GM23338 (cell line): Measurements from ENCODE around the gene BRI3. TPM values are rescaled to one million over a fixed set of nuclear protein-coding genes. Genes with fewer than 3 reads are reported as not detected.

ENCODE experiments used
- ATAC-seq: fragments of 200-7000 bp; cut with Tn5 transposase; 3 replicates; pipeline ENCODE4 v1.9.1; 2020
- DNase-seq: peaks from one replicate; pipeline ENCODE4 v3.0.0-alpha.2; 2015; ENCODE audit warnings: low spot score
- H2AFZ ChIP-seq: fragments of 200-600 bp; sonication (generic); 2 replicates; pipeline ENCODE4 v1.8.0; 2016; ENCODE audit warnings: antibody characterized with exemption, mild to moderate bottlenecking, moderate library complexity
- H3F3A ChIP-seq: fragments of 200-600 bp; sonication (generic); replicated peaks from 2 replicates; pipeline ENCODE4 v1.8.0; 2017; ENCODE audit warnings: antibody characterized with exemption, mixed run types, low read depth
- H3K27ac ChIP-seq: fragments of 200-600 bp; sonication (generic); 2 replicates; pipeline ENCODE4 v1.6.1; 2016; ENCODE audit warnings: low read depth
- H3K27me3 ChIP-seq: fragments of 200-600 bp; sonication (generic); 2 replicates; pipeline ENCODE4 v1.8.0; 2016; ENCODE audit warnings: mild to moderate bottlenecking, mixed run types, moderate library complexity; ENCODE audit not compliant: insufficient read depth
- H3K36me3 ChIP-seq: fragments of 200-600 bp; sonication (generic); 2 replicates; pipeline ENCODE4 v1.8.0; 2016; ENCODE audit warnings: mild to moderate bottlenecking; ENCODE audit not compliant: insufficient read depth
- H3K4me1 ChIP-seq: fragments of 200-600 bp; sonication (generic); 2 replicates; pipeline ENCODE4 v1.8.0; 2016; ENCODE audit warnings: mild to moderate bottlenecking, moderate library complexity; ENCODE audit not compliant: insufficient read depth
- H3K4me2 ChIP-seq: fragments of 200-600 bp; sonication (generic); 2 replicates; pipeline ENCODE4 v1.7.1; 2017; ENCODE audit warnings: mixed run types
- H3K4me3 ChIP-seq: fragments of 200-600 bp; sonication (generic); 2 replicates; pipeline ENCODE4 v1.6.1; 2016; ENCODE audit warnings: mixed run types
- H3K79me2 ChIP-seq: fragments of 200-600 bp; sonication (generic); replicated peaks from 2 replicates; pipeline ENCODE4 v1.8.0; 2017; ENCODE audit warnings: mild to moderate bottlenecking; ENCODE audit not compliant: insufficient read depth
- H3K9me2 ChIP-seq: fragments of 200-600 bp; sonication (generic); 2 replicates; pipeline ENCODE4 v1.8.0; 2017; ENCODE audit not compliant: insufficient read depth
- H4K20me1 ChIP-seq: fragments of 200-600 bp; sonication (generic); replicated peaks from 2 replicates; pipeline ENCODE4 v1.8.0; 2017; ENCODE audit warnings: mild to moderate bottlenecking; ENCODE audit not compliant: insufficient read depth
- H3K27ac Mint-ChIP-seq: 2 replicates; pipeline ENCODE4 v1.8.0; 2020; ENCODE audit warnings: inconsistent platforms, mild to moderate bottlenecking, moderate library complexity, mixed read lengths
- H3K27me3 Mint-ChIP-seq: 3 replicates; pipeline ENCODE4 v1.8.0; 2022; ENCODE audit warnings: low read depth, mild to moderate bottlenecking, moderate library complexity, mixed read lengths, inconsistent platforms; ENCODE audit not compliant: insufficient read depth, poor library complexity
- H3K36me3 Mint-ChIP-seq: 3 replicates; pipeline ENCODE4 v1.8.0; 2021; ENCODE audit warnings: low read depth, mild to moderate bottlenecking, inconsistent platforms, moderate library complexity, mixed read lengths
- H3K4me1 Mint-ChIP-seq: 3 replicates; pipeline ENCODE4 v1.8.0; 2020; ENCODE audit warnings: mild to moderate bottlenecking, inconsistent platforms, mixed read lengths
- H3K4me3 Mint-ChIP-seq: 3 replicates; pipeline ENCODE4 v1.8.0; 2021; ENCODE audit warnings: moderate library complexity, mild to moderate bottlenecking, inconsistent platforms, mixed read lengths
- H3K9me3 Mint-ChIP-seq: 3 replicates; pipeline ENCODE4 v1.8.0; 2020; ENCODE audit warnings: moderate library complexity, mild to moderate bottlenecking, inconsistent platforms, mixed read lengths
- EZH2 ChIP-seq: fragments of 200-600 bp; sonication (generic); IDR thresholded peaks from one replicate; pipeline ENCODE4 v1.8.0; 2017; ENCODE audit warnings: antibody characterized with exemption, mild to moderate bottlenecking, low read depth; ENCODE audit not compliant: unreplicated experiment
- EZH2phosphoT487 ChIP-seq: fragments of 200-600 bp; sonication (generic); IDR thresholded peaks from one replicate; pipeline ENCODE4 v1.8.1; 2018; ENCODE audit warnings: antibody characterized with exemption; ENCODE audit not compliant: unreplicated experiment
- JUNB ChIP-seq: IDR thresholded peaks from one replicate; pipeline ENCODE4 v1.6.1; 2016; ENCODE audit warnings: antibody characterized with exemption; ENCODE audit not compliant: unreplicated experiment
- NANOG ChIP-seq: IDR thresholded peaks from 2 replicates; pipeline ENCODE4 v1.6.1; 2016; ENCODE audit warnings: antibody characterized with exemption, borderline replicate concordance
- STAT1 ChIP-seq: IDR thresholded peaks from one replicate; pipeline ENCODE4 v1.6.1; 2016; ENCODE audit warnings: antibody characterized with exemption; ENCODE audit not compliant: unreplicated experiment
- ZNF114 ChIP-seq: fragments of 250-450 bp; sonication (Bioruptor Pico); IDR thresholded peaks from 2 replicates; pipeline ENCODE4 v1.5.0; 2020; ENCODE audit warnings: mild to moderate bottlenecking, moderate library complexity
- ZNF331 ChIP-seq: fragments of 250-450 bp; sonication (Bioruptor Pico); IDR thresholded peaks from 2 replicates; pipeline ENCODE4 v1.5.0; 2020; ENCODE audit warnings: low read depth, mild to moderate bottlenecking, moderate library complexity
- polyA plus RNA-seq: library from polyadenylated mRNA; unstranded; fragments of >200 nt; fragmentation: Nextera tagmentation; extraction: Ambion mirVana; gene quantifications from 2 replicates; pipeline ENCODE4 v1.2.1, GENCODE V29; 2016
- total RNA-seq: library from RNA; depleted of rRNA; stranded (reverse); fragments of >200 nt; shearing (Covaris generic); gene quantifications from 2 replicates; pipeline ENCODE4 v1.2.3, GENCODE V29; 2014; rRNA removed
- TF ChIP-seq, protein P1 (sequence below): fragments of 250-450 bp; sonication (Bioruptor Pico); IDR thresholded peaks from 2 replicates; pipeline ENCODE4 v1.5.0; 2020; ENCODE audit warnings: mild to moderate bottlenecking, moderate library complexity

The BRI3 gene
- total and polyA plus RNA-seq, 2 experiments from 2014 or later, result 21.7 to 66.1 TPM

DNA sequence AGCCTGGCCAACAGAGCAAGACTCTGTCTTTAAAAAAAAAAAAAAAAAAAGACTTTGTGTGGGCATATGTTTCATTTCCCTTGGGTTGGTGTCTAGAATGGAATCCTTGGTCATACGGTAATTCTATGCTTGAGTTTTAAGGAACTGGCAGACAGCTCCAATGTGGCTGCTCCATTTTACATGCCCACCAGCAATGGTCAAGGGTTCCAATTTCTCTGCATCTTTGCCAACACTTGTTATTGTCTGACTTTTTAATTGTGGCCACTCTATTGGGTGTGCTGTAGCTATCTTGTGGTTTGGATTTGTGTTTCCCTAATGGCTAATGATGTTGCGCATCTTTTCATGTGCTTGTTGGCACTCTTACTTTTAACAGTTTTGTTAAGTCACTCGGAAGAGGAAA lies 57.6 kb downstream of the BRI3 start (continued):
- TF ChIP-seq, protein P1, sequence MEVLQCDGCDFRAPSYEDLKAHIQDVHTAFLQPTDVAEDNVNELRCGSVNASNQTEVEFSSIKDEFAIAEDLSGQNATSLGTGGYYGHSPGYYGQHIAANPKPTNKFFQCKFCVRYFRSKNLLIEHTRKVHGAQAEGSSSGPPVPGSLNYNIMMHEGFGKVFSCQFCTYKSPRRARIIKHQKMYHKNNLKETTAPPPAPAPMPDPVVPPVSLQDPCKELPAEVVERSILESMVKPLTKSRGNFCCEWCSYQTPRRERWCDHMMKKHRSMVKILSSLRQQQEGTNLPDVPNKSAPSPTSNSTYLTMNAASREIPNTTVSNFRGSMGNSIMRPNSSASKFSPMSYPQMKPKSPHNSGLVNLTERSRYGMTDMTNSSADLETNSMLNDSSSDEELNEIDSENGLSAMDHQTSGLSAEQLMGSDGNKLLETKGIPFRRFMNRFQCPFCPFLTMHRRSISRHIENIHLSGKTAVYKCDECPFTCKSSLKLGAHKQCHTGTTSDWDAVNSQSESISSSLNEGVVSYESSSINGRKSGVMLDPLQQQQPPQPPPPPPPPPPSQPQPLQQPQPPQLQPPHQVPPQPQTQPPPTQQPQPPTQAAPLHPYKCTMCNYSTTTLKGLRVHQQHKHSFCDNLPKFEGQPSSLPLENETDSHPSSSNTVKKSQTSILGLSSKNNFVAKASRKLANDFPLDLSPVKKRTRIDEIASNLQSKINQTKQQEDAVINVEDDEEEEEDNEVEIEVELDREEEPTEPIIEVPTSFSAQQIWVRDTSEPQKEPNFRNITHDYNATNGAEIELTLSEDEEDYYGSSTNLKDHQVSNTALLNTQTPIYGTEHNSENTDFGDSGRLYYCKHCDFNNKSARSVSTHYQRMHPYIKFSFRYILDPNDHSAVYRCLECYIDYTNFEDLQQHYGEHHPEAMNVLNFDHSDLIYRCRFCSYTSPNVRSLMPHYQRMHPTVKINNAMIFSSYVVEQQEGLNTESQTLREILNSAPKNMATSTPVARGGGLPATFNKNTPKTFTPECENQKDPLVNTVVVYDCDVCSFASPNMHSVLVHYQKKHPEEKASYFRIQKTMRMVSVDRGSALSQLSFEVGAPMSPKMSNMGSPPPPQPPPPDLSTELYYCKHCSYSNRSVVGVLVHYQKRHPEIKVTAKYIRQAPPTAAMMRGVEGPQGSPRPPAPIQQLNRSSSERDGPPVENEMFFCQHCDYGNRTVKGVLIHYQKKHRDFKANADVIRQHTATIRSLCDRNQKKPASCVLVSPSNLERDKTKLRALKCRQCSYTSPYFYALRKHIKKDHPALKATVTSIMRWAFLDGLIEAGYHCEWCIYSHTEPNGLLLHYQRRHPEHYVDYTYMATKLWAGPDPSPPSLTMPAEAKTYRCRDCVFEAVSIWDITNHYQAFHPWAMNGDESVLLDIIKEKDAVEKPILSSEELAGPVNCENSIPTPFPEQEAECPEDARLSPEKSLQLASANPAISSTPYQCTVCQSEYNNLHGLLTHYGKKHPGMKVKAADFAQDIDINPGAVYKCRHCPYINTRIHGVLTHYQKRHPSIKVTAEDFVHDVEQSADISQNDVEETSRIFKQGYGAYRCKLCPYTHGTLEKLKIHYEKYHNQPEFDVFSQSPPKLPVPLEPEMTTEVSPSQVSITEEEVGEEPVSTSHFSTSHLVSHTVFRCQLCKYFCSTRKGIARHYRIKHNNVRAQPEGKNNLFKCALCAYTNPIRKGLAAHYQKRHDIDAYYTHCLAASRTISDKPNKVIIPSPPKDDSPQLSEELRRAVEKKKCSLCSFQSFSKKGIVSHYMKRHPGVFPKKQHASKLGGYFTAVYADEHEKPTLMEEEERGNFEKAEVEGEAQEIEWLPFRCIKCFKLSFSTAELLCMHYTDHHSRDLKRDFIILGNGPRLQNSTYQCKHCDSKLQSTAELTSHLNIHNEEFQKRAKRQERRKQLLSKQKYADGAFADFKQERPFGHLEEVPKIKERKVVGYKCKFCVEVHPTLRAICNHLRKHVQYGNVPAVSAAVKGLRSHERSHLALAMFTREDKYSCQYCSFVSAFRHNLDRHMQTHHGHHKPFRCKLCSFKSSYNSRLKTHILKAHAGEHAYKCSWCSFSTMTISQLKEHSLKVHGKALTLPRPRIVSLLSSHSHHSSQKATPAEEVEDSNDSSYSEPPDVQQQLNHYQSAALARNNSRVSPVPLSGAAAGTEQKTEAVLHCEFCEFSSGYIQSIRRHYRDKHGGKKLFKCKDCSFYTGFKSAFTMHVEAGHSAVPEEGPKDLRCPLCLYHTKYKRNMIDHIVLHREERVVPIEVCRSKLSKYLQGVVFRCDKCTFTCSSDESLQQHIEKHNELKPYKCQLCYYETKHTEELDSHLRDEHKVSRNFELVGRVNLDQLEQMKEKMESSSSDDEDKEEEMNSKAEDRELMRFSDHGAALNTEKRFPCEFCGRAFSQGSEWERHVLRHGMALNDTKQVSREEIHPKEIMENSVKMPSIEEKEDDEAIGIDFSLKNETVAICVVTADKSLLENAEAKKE, result no peak
- TF ChIP-seq EZH2phosphoT487, result no peak

DNA sequence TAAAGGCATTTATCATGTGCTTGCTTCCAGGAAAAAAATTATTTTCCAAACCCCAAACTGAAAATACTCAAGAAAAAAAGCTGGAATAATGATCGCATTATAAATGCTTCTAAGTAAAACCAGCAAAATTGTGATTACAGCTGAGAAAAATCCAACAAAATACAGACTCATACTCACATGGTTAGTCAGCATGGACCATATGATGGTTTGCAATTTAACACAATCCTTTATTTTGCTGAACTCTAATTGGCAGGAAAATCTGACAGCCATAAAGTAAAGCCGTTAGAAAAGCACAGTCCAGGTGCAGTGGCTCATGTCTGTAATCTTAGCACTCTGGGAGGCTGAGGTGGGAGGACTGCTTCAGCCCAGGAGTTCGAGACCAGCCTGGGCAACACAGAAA lies 59.6 kb downstream of the BRI3 start:
- Mint-ChIP-seq H3K4me1 (no peaks in the 10 kb centered on the region), H3K4me3 (no peak overlapping the region), H3K36me3 (peaks cover 15% of the 10 kb centered on the region), H3K9me3 (no peaks in the 10 kb centered on the region; the same call in 2 of the 3 replicates), H3K27ac (no peak overlapping the region), H3K27me3 (peaks cover 1% of the 10 kb centered on the region)
- H3K9me2 ChIP-seq, result no peaks in the 10 kb centered on the region
- no peak overlapping the region for H3K4me3 ChIP-seq
- no peaks in the 10 kb centered on the region for H3K27me3 ChIP-seq
- ATAC-seq, result no peak
- H3K27ac ChIP-seq, result no peak overlapping the region
- no peaks in the 10 kb centered on the region for H3K36me3 ChIP-seq
- no peaks in the 10 kb centered on the region for H3K4me1 ChIP-seq
- no peak overlapping the region for H3K4me2 ChIP-seq
- DNase-seq, result no peak
- TF ChIP-seq ZNF331 (CRISPR knock-in tag) (no peak), JUNB (no peak), STAT1 (no peak), NANOG (no peak), EZH2 (no peak), ZNF114 (CRISPR knock-in tag) (no peak)
- peaks cover 30% of the 10 kb centered on the region for H4K20me1 ChIP-seq
- H2AFZ ChIP-seq, result no peak overlapping the region
- no peaks in the 10 kb centered on the region for H3F3A ChIP-seq
- H3K79me2 ChIP-seq, result peaks cover 51% of the 10 kb centered on the region

Other genes with a start within 250 kb of the BRI3 start
- gene LMTK2, start 174.8 kb upstream of the BRI3 start, total RNA-seq, result 26.8 and 30.8 TPM in 2 replicates
- 6.1 and 6.5 TPM in 2 replicates for gene LMTK2, start 174.8 kb upstream of the BRI3 start, polyA plus RNA-seq
- gene BHLHA15, start 70.2 kb upstream of the BRI3 start, total RNA-seq, result 8.3 and 10.9 TPM in 2 replicates
- 0.99 and 1.4 TPM in 2 replicates for gene BHLHA15, start 70.2 kb upstream of the BRI3 start, polyA plus RNA-seq
- 8.3 and 24.4 TPM in 2 replicates for gene TECPR1, start 29.5 kb upstream of the BRI3 start, total RNA-seq
- gene TECPR1, start 29.5 kb upstream of the BRI3 start, polyA plus RNA-seq, result 4.4 and 4.6 TPM in 2 replicates
- 37.2 and 38.3 TPM in 2 replicates for gene BAIAP2L1, start 119.4 kb downstream of the BRI3 start, total RNA-seq
- 23.8 and 24.1 TPM in 2 replicates for gene BAIAP2L1, start 119.4 kb downstream of the BRI3 start, polyA plus RNA-seq